GM18868 (cell line): ENCODE data around the gene DNALI1.
A peak's percentile ranks its signal among the peaks of the same experiment; 100 is the strongest.
"Not testable (repeated sequence)": the region's sequence is repeated elsewhere in the genome, so short reads cannot be mapped to it uniquely, and the experiment has no call there.

Experiments used
- ATAC-seq: cut with Tn5 transposase; IDR thresholded peaks from one replicate; pipeline ENCODE4 v1.9.1; 2021; ENCODE audit warnings: mild to moderate bottlenecking, moderate library complexity; ENCODE audit not compliant: unreplicated experiment

DNALI1 gene

GRCh38 chr1:37556712-37557196 is at the start of gene DNALI1:
DNALI1 (plus strand) TSS chr1:37556940; CDS start chr1:37556995, 55 bp downstream.
- no peak for ATAC-seq

GRCh38 chr1:37509181-37509580 is 47.6 kb upstream of the DNALI1 start:
- no peak for ATAC-seq

GRCh38 chr1:37513795-37514349 is 42.9 kb upstream of the DNALI1 start:
- peak; percentile 30 for ATAC-seq

- peak; percentile 93 for ATAC-seq
These were observed 42.2 kb upstream of the DNALI1 start, which contains the start of gene MEAF6 for GRCh38 chr1:37514350-37515184. MEAF6 (minus strand) TSS chr1:37514766; CDS start chr1:37514746, 20 bp downstream.

GRCh38 chr1:37515185-37516034 is 41.3 kb upstream of the DNALI1 start:
- ATAC-seq = no peak

- no peak for ATAC-seq
These were observed 39.2 kb upstream of the DNALI1 start for GRCh38 chr1:37517569-37517968.

GRCh38 chr1:37518241-37518640 is 38.5 kb upstream of the DNALI1 start:
- ATAC-seq = not testable (repeated sequence)

- ATAC-seq = not testable (repeated sequence)
These were observed 37.8 kb upstream of the DNALI1 start for GRCh38 chr1:37518929-37519328.

GRCh38 chr1:37519613-37520012 is 37.1 kb upstream of the DNALI1 start:
- ATAC-seq = no peak

- ATAC-seq = not testable (repeated sequence)
These were observed 26.9 kb upstream of the DNALI1 start for GRCh38 chr1:37529888-37530287.

GRCh38 chr1:37532418-37533156 is 24.2 kb upstream of the DNALI1 start:
- not testable (repeated sequence) for ATAC-seq

GRCh38 chr1:37533317-37534093 is 23.2 kb upstream of the DNALI1 start:
- ATAC-seq = no peak

- ATAC-seq = no peak
These were observed 19.4 kb upstream of the DNALI1 start for GRCh38 chr1:37537378-37537777.

GRCh38 chr1:37539154-37539553 is 17.6 kb upstream of the DNALI1 start:
- ATAC-seq = not testable (repeated sequence)

GRCh38 chr1:37540036-37540785 is 16.5 kb upstream of the DNALI1 start:
- no peak for ATAC-seq

GRCh38 chr1:37544530-37544929 is 12.2 kb upstream of the DNALI1 start:
- ATAC-seq = no peak

- no peak for ATAC-seq
These were observed 11.7 kb upstream of the DNALI1 start for GRCh38 chr1:37545019-37545418.

- ATAC-seq = no peak
These were observed 7.4 kb upstream of the DNALI1 start for GRCh38 chr1:37549341-37549740.

- no peak for ATAC-seq
These were observed 3.2 kb upstream of the DNALI1 start for GRCh38 chr1:37553598-37553926.
